CD4-positive, alpha-beta T cell treated with Interleukin-17A for 4 hours (primary cell): ENCODE data around the gene TRIM43.
"Not testable (repeated sequence)": the region's sequence is repeated elsewhere in the genome, so short reads cannot be mapped to it uniquely, and the experiment has no call there.

Experiments used
- DNase-seq: peaks from one replicate; pipeline ENCODE4 v3.0.0-alpha.2; 2020; ENCODE audit warnings: mixed read lengths

The TRIM43 gene

GRCh38 chr2:95641787-95642186 is 50.0 kb downstream of the TRIM43 start:
- DNase-seq = not testable (repeated sequence)

- DNase-seq = not testable (repeated sequence)
These were observed 50.6 kb downstream of the TRIM43 start for GRCh38 chr2:95642360-95642759.

DNA sequence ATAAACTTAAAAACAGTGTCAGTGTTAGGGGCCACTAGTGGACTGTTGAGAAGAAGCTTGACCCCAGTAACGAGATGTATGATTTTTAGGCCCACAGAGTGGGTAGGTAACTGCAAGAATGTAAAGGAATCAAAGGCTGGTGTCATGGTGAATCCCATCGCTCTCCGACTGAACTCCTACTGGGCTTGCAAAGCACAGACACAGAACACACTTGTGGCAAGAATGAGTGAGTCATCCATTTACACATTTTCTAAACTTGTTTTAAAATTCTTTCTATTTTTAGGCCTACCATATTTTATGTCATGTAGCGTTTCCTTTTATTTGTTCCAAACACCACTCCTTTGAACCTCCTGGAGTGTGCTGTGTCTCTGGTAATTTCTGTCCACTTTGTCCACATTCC is 51.1 kb downstream of the TRIM43 start:
- DNase-seq = not testable (repeated sequence)

DNA sequence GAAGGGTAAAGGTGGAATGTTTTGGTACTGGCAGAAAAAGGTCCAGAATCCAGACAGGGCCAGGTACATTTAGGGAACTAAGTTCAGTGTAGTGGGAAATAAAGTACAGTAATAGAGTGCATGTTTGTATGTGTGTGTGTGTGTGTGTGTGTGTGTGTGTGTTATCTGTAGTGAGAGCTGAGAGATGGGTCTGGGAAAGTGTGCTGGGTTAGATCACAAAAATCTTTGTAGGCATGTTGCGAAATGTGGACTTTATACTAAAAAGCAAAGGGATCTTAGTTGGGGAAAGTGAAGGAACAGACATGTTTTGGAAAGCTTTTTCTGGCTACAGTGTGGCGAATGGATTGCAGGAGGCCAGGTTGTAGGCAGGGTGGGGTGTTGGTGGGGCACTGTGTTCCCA is 53.5 kb downstream of the TRIM43 start:
- not testable (repeated sequence) for DNase-seq

DNA sequence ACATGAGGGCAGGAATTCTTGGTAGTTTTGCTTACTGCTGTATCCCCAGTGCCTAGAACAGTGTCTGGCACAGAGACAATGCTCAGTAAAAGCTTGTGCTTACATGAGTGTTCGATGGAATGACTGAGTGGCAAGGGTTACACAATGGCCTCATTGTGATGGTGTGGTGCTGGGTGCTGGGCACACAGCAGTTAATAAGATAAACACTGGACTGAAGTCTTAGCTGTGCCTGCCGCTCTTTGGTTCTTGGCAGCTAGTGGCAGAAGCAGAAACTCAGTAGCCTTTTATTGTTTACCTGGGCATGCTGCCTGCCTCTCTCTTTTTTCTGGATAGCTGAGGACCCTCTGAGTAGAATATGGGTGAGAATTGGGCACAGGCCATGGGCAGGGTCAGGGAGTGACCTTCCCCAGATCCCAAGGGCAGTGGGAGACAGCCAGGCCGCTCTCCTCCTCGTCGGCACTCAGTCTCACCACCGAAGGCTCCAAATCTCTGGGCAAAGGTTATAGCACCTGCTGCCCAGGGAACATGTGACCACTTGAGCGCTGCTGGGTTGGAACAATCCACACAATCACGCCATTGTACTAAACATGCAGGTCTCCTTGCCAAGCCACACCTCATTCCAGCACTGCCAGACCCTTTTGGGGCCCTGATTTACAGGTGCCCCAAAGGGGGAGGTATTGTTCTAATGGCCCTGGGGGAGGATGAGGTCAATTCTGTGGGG is 54.6 kb downstream of the TRIM43 start:
- not testable (repeated sequence) for DNase-seq

GRCh38 chr2:95648894-95649544 is 57.2 kb downstream of the TRIM43 start:
- not testable (repeated sequence) for DNase-seq
